GM21529 (cell line): Measurements from ENCODE around the gene TTC23L.
"Not testable (repeated sequence)": the region's sequence is repeated elsewhere in the genome, so short reads cannot be mapped to it uniquely, and the experiment has no call there.

Experiments used
- ATAC-seq: cut with Tn5 transposase; IDR thresholded peaks from one replicate; pipeline ENCODE4 v1.9.1; 2021; ENCODE audit not compliant: unreplicated experiment

Gene TTC23L

DNA sequence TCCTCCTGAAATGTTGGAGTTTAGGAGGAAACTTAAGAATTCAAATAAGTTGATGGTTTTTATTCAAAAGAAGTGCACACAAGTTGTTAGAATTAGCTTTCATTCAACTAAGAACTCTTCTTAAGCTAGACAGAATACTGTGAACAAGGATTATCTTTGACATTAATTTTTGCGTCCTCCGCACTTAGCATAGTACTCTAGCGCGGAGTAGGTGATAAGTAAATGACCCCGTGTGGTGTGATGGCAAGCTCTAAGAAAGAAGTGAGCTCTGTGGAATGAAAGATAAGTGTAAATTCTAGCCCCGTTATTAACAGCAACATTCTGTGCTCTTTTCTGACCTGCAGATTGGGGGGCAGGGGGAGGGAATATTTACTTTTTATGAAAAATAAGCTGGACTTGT, 77.6 kb downstream of the TTC23L start:
- ATAC-seq, result no peak

DNA sequence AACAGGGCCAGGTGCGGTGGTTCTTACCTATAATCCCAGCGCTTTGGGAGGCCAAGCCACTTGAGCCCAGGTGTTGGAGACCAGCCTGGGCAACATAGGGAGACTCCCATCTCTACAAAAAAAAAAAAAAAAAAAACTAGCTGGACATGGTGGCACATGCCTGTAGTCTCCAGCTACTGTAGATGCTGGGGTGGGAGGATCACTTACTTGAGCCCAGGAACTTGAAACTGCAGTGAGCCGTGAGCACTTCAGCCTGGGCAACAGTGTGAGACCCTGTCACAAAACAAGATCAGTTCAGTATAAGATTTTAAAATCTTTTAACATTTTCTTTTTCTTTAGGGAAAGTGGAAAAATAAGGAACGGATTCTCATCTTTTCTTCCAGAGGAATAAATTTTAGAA, 79.1 kb downstream of the TTC23L start:
- ATAC-seq, result no peak

DNA sequence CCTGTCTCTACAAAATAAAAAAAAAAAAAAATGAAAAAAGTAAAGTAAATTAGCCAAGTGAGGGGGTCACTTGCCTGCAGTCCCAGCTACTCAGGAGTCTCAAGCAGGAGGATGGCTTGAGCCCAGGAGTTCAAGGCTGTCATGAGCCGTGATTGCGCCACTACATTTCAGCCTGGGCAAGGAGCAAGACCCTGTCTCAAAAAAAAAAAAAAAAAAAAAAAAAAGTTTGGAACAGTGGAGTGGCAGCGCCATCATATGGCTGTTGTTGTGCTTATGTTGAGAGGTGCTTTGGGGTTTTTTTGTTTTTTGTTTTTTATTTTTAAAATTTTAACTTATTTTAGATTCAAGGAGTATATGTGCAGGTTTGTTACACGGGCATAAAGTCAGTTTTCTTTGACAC, 80.1 kb downstream of the TTC23L start:
- no peak for ATAC-seq

DNA sequence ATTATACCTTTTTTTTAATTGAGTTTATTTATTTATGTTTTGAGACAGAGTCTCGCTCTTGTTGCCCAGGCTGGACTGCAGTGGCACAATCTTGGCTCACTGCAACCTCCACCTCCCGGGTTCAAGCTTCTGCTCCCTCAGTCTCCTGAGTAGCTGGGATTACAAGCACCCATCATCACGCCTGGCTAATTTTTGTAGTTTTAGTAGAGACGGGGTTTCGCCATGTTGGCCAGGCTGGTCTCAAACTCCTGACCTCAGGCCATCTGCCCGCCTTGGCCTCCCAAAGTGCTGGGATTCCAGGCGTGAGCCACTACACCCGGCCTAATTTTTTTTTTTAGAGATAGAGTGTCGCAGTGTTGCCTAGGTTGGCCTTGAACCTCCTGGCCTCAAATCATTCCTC, 84.3 kb downstream of the TTC23L start:
- not testable (repeated sequence) for ATAC-seq

DNA sequence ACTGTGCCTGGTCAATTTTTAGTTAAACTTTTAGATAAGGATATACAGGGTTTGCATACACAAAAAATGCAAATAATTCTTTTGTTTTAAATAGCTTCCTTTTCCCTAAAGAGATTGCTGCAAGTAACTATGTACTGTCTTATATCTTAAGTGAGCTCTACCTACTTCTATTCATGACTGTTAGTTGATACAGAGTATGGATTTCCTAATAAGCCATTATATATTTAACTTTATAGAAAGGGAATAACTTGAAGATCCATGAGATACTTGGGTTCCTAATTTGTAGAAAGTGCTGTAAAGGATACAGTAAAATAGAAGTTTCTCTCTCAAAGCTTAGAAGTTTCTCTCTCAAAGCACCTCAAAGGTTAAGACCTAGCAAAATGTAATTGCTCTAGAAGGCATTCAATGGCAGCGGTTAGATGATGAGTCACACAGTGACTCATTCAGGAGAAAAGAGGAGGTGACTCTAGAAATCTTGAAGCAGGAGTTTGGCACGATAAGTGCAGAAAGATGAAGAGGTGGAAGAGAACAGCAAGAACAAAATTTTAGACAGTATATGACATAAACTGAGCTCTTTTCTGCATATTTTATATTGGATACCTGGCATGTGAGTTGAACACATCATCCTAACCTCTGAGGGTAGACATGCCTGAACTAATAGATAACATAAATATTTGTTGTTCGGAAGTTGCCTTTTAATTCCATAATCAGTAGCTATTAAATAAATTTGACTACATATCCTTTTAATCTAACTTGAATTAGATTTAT, 84.9 kb downstream of the TTC23L start:
- ATAC-seq, result peak; percentile 64

DNA sequence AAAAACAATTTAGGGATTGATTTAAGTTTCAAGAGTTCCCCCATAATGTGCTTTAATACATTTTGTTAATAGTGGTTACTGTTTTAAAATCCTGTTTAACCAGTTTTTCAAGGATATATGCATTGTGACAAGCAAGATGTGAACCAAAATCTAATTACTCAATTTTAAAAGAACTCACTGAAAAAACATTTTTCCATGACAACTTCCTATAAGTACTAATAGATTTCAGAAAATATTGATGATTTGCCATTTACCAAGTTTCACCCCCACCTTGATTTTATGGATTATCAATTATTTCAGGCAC, 85.5 kb downstream of the TTC23L start:
- no peak for ATAC-seq

DNA sequence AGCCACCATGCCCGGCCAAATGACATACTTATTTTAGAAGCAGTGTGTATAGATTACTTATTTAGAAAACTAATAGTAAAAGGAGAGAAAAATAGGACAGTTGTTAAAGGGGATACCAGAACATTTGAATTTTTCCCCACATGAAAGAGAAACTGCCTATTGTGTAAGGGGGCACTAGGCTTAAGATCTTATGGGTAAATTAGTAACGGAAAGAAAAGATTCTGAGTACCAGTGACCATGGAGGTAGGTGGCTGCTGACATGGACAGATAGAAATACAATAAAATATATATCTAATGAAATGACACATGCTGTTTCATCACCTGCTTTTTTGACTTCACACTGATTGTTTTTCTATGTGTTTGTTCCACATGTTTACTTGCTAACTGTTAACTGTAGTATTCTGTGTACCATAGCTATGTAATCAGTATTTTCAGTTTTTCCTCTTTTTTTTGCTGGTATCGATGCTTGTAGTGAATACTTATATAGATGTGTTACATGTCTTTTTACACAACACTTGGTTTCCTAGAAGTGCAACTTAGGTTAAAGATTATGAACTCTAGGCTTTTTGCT, 87.4 kb downstream of the TTC23L start:
- no peak for ATAC-seq

DNA sequence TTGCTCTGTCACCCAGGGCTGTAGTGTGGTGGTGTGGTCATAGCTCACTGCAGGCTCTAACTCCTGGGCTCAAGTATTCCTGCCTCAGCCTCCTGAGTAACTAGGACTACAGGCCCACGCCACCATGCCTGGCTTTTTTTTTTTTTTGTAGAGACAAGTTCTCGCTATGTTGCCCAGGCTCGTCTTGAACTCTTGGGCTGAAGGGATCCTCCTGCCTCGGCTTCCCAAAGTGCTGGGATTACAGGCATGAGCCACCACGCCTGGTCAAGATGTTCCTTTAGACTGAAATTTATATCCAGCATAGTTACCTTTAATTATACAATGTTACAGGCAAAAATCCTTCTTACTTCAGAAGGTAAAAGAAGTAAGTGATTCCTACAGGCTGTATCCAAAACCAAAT, 88.8 kb downstream of the TTC23L start:
- no peak for ATAC-seq

DNA sequence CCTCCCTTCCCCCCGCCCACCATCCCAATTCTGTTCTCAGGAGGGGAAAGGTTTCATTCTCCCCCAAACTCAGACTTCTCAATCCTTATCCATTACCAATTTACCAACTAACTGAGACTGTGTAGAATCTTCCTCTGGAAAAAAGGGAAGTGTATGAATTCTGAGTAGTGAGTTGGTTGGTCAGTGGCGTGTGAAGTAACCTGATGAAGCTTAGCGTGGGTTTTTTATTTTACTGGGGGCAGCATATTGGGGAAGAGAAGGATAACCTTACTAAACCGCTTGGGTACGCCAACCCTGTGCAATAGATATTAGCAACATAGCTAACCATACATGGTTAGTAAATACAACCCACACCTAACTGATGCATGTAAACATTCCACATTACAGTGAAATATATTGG, 89.3 kb downstream of the TTC23L start:
- no peak for ATAC-seq

DNA sequence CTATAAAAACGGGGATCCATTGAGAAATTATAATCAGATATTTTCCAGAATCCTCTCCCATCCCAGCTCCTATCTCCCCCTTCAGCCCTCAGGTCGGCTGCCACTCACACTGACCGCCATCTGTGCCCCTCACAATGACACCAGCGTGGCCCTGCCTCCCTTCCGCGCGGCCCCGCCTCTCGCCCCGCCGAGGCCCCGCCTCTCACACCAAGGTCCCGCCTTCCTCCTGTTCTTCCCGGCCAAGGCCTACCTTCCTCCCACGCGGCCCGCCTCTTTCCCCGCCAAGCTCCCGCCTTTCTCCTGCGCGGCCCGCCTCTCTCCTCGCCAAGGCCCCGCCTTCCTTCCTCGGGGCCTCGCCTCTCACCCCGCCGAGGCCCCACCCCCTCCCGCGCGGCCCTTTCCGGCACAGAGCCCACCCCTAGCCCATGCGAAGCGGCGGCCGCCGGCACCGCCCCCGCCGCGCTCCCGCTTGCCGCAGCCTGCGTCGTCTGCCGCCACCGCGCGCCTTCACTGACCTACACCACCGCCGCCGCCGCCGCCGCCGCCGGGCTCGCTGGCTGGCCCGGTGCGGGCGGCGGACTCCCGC, 90.3 kb downstream of the TTC23L start, which contains the start of gene DNAJC21:
DNAJC21 (plus strand) TSS at position 426 of the 586 bp plus-strand sequence. CDS start 261 bp downstream, outside the sequence.
- ATAC-seq, result peak; percentile 85

DNA sequence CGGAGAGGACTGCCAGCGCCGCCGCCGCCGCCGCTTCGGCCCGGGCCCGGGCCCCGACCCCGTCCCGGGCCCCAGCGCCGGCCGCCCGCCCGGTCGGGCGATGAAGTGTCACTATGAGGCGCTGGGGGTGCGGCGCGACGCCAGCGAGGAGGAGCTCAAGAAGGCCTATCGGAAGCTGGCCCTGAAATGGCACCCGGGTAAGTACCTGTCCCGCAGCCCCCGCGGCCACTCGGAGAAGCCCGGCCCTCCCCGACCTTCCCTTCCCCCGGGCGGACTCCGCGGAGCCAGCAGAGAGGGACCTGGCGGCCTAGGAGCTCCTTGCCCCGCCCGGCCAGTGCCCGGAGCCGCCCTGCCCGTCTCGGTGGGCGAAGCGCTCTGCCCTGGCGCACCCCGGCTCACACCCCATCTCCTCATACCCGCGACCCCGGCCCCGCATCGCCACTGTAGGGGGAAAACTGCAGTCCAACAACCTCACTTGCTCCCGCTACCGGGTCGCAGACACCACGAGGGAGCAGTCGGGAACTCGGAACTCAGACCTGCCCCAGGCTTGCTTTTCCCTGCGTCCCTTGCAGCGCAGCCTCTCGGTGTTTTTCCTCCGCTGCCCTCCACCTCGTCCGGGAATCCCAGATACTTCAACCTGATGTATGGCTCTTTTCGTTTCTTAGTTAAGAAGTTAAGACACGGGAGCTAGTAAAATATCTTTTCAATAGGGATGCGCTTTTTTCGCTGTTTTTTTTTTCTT, 90.9 kb downstream of the TTC23L start:
- ATAC-seq, result peak; percentile 71

DNA sequence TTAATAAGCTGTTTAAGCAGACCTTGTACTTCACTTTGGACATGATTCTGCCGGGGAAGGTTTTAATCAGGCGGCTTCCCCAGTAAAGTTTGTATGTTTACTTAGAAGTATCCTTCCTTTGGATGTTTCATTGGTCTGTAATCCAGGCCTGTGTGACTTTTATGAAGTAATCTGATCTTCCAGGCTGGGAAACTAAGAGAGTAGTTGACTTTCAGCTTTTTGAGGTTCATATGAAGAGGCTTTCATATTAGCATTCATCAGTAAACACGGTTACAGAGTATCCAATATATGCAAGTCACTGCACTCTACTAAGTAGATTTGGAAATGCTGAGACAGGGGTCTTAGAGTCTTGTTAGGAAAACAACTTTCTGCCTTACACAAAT, 91.5 kb downstream of the TTC23L start:
- ATAC-seq, result no peak

DNA sequence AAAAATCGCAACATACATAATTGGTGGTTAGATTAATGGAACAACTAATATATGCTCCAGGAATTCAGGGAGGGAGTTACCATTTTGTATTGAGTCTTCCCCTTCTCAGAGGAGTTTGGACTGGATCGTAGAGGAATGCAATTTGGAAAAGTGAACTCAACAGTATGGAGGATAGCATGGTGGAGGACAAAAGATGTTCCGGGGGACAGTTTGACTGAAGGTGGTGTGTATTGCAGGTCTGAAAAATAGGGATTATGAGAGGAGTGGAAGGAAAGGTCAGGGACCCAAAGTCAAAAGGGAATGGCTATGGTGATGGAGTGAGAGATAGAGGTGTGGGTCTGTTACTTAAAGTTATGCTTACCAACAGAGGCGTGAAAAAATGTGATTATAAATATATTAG, 91.9 kb downstream of the TTC23L start:
- no peak for ATAC-seq

DNA sequence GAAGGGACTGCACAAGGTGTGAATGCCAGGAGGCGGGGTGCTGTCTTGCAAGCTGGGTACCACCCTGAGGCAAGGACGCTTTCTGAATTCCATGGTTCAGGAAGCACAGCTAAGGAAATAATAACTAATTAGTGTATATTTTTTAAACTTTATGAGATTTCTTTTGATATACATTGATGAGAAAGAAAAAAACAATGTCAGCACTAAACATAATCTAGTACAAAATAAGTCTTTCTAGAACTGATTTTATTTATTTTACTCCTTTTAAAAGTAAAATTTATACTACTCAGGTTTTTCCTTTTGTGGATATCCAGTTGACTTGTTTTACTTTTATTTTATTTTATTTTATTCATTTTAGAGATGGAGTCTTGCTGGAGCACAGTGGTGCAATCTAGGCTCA, 94.0 kb downstream of the TTC23L start:
- no peak for ATAC-seq

DNA sequence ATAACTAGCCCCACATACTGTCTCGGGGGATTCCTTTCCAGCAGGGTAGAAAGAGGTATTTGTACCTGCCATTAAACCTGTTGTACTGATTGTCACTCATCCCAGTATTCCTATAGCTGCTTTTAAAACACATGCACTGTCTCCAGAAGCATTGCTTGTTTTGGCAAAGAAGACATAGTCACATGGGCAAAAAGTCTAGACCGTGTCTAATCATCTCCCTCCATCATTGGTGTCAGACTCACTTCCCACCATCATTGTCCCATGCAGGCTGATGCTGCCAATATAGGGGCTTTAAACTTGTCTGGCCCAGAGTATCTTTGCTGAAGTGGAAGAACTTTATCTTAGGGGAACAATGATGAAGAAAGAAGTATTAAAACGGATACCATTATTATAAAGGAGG, 103.0 kb downstream of the TTC23L start:
- ATAC-seq, result no peak

DNA sequence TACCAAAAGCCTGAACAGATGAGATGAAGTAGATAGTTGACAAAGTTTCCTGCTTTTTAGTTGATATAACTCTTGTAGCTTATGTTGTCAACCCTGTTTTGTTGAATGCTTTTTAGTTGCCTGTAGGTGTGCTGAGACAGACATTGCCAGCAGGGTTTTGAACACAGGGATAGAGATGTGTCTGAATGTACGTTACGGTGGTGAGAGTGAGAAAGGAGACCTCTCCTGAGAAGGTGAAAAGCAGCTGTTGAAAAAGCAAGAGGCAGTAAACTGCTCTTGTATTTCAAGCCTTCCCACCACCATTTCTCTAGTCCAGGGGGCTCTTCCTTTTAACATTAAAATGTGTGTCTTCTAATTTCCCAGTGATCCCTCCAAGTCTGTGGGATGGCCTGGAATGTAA, 105.1 kb downstream of the TTC23L start:
- ATAC-seq, result no peak

DNA sequence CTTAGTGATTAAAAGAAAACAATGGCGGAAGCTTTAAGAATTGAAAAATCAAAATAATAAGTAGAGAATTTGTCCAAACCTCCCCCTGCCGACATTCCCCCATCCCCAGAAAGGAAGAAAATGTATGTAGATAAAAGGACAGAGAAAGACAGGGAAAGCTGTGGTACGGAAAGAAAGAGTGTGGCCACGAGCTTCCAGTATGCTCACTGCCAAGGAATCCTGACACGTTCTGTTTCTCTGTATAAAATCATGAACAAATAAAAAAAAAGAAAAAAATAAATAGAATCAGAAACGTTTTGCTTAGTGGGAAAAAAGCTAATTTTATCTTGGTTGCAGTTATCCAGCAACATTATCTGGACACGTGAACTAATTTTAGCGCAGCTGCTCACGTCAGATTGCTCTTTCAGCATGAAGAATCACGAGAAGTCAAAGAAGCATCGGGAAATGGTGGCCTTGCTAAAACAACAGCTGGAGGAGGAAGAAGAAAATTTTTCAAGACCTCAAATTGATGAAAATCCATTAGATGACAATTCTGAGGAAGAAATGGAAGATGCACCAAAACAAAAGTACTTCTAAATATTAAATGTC, 105.6 kb downstream of the TTC23L start:
- no peak for ATAC-seq
